ENCODE results near the gene HIGD2A.

DNA sequence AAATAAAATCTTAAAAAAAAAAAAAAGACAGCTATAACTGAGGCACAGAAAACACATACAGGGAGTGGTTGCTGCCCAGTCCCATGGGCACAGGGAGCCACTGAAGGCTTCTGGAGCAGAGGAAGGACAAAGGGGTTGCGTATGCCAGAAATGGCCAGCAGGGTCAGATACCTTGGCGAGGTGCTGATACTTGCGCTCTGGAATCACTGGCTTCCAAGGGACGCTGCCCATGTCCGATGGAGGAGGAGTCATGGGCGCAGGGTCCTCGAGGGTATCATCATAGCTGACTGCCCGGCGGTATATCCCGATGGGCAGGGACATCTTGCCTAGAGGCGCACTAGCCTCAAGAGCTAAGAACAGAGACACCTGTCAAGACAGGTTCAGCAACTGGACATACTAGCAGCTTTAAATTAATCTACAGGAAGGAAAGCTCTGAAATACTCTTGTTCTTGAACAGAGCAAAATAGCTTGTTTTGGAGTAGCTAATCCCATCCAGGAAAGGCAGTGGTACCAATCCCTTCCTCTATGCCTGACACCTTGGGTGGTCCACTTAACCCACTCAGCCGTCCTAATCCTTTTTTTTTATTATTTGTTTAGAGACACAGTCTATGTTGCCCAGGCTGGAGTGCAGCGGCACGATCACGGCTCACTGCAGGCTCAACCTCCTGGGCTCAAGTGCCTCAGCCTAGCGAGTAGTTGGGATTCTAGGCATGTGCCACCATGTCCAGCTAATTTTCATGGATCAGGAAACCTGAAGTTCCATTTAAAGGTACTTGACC, 33.0 kb upstream of the HIGD2A start:
- TF ChIP-seq ZFX (IDR thresholded peaks at IDR 0.05; ENCODE audit: borderline replicate concordance) = no peak
- TF ChIP-seq, protein P1, sequence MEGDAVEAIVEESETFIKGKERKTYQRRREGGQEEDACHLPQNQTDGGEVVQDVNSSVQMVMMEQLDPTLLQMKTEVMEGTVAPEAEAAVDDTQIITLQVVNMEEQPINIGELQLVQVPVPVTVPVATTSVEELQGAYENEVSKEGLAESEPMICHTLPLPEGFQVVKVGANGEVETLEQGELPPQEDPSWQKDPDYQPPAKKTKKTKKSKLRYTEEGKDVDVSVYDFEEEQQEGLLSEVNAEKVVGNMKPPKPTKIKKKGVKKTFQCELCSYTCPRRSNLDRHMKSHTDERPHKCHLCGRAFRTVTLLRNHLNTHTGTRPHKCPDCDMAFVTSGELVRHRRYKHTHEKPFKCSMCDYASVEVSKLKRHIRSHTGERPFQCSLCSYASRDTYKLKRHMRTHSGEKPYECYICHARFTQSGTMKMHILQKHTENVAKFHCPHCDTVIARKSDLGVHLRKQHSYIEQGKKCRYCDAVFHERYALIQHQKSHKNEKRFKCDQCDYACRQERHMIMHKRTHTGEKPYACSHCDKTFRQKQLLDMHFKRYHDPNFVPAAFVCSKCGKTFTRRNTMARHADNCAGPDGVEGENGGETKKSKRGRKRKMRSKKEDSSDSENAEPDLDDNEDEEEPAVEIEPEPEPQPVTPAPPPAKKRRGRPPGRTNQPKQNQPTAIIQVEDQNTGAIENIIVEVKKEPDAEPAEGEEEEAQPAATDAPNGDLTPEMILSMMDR (IDR thresholded peaks at IDR 0.05) = no peak
